Left colon (tissue), 2 donors: ENCODE results near the gene ATP1B1. TPM values are rescaled to one million over a fixed set of nuclear protein-coding genes. Genes with fewer than 3 reads are reported as not detected.

Source experiments
- ATAC-seq: fragments of 200-7000 bp; cut with Tn5 transposase; one replicate; pipeline ENCODE4 v1.9.1; 2020; ENCODE audit warnings: mild to moderate bottlenecking, moderate library complexity
- DNase-seq, 2 donors: peaks; one replicate each; pipeline ENCODE4 v3.0.0-alpha.2; 2020
- intact Hi-C, 2 donors: fragments of 100-400 bp; cut with DNase I in 1 of 2; cut with micrococcal nuclease in 1 of 2; formaldehyde crosslinking; loops; one replicate each; pipeline versions ENCODE4 v1.11.2 to v1.14.0; 2022; cut with DNase I, micrococcal nuclease
- total RNA-seq, 2 donors: library from RNA; stranded (reverse); fragmentation: NEBNext Ultra II Directional; extraction: Animal tissue kit (Norgen Biotek cat#: 25700); gene quantifications; one replicate each; pipeline ENCODE4 v1.2.1, GENCODE V29; 2021
- donor health status: DM: no; HTN: no; CAD: no.
- donor health status: DM: yes; HTN: yes; CAD: no.

The ATP1B1 gene
- total RNA-seq, 2 donors from 2014 or later: 697 to 795 TPM

GRCh38 chr1:169130683-169131082 is 24.2 kb downstream of the ATP1B1 start:
- no peak for ATAC-seq
- intact Hi-C loops: loop anchor here in 1 of 2 donors (10.0 kb wide), 1 partner anchor 526 kb away; no protein-coding TSS in a partner anchor
- no peak for DNase-seq

DNA sequence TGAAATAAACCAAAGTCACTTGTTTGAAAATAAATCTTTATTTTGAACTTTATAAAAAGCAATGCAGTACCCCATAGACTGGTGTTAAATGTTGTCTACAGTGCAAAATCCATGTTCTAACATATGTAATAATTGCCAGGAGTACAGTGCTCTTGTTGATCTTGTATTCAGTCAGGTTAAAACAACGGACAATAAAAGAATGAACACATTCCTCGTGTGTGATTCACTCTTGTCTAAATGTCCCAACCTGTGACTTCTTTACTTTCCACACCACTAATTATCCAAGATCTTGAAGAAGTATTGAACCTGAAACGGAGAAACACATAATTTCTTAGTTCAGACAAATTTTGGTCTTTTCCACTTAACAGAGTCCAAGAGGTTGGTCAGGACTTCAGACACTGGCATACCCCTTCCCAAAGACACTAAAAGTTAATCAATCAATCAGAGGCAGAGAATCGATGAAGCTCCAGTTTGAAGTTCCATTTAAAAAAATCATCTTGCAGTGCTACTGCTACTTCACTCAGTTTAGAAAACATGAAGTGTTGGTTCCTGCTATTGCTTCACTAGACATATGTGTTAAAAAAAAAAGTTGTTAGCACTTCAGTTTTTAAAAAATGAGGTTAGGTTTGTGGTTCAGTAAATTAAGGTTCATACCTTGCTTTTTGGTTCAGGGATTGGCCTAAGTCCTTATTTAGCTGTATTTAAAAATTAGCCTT is 26.2 kb downstream of the ATP1B1 start:
- ATAC-seq (peak; percentile 16), DNase-seq (no peak)
- intact Hi-C loops: loop anchor here in 1 of 2 donors (10.0 kb wide), 1 partner anchor 528 kb away; no protein-coding TSS in a partner anchor

GRCh38 chr1:169133228-169133576 is 26.7 kb downstream of the ATP1B1 start:
- no peak for ATAC-seq
- intact Hi-C loops: loop anchor here in 1 of 2 donors (10.0 kb wide), 1 partner anchor 528 kb away; no protein-coding TSS in a partner anchor
- no peak for DNase-seq

- DNase-seq (no peak), ATAC-seq (peak; percentile 32)
- intact Hi-C loops: loop anchor here in 1 of 2 donors (10.0 kb wide), 1 partner anchor 529 kb away; no protein-coding TSS in a partner anchor
These were observed 27.5 kb downstream of the ATP1B1 start for GRCh38 chr1:169133801-169134502.

DNA sequence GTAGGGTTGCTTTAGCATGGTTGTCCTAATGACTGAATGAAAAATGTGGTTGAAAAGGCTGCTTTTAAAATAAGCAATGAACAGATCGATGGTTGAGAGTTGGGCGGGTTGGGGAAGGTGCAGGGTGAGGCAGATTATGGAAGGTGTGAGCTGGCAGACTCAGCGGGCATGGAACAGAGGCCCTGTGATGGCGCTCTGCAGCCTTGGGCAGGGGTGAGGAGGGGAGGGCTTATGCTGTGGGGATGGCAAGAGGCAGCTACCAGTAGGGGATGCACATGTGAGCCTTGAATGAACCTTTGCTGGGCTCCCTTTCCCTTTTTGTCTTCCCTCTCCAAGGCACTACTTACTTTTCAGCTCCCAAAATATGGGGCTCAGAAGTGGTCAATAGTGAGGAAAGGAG is 30.9 kb downstream of the ATP1B1 start:
- DNase-seq (no peak), ATAC-seq (no peak)
- intact Hi-C loops: loop anchor here in 1 of 2 donors (10.0 kb wide), 1 partner anchor 533 kb away; no protein-coding TSS in a partner anchor

- ATAC-seq: no peak
- intact Hi-C loops: loop anchor here in 1 of 2 donors (10.0 kb wide), 1 partner anchor 534 kb away; no protein-coding TSS in a partner anchor
- DNase-seq: no peak
These were observed 32.6 kb downstream of the ATP1B1 start for GRCh38 chr1:169138866-169139670.

DNA sequence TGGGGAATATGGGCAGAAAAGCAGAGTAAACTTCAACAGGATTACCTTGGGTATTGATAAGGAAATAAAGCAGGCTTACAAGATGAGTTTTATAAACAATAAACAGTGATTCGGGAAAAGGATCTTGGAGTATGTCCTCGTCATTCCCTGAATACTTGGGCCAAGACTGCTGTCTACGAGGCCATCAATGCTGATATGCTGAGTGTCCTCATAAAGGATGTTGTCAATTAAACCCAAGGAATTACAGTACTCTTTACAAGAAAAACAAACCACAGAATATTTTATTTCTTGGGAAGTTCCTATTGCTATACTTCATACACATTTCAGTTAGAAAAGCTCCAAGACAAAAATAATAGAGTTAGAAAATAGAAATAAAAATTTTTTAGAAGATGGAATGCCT is 34.9 kb downstream of the ATP1B1 start:
- no peak for ATAC-seq

GRCh38 chr1:169142129-169142528 is 35.6 kb downstream of the ATP1B1 start:
- no peak for ATAC-seq
- no peak for DNase-seq
- intact Hi-C loops: no loop called here

More for the DNA sequence above, 34.9 kb downstream of the ATP1B1 start:
- no peak for DNase-seq
- intact Hi-C loops: no loop called here

- no peak for DNase-seq
- no peak for ATAC-seq
- intact Hi-C loops: no loop called here
These were observed 36.9 kb downstream of the ATP1B1 start for GRCh38 chr1:169143346-169143745.

GRCh38 chr1:169143984-169144383 is 37.5 kb downstream of the ATP1B1 start:
- intact Hi-C loops: no loop called here
- ATAC-seq (no peak), DNase-seq (no peak)

GRCh38 chr1:169144941-169145626 is 38.6 kb downstream of the ATP1B1 start:
- DNase-seq (no peak), ATAC-seq (no peak)
- intact Hi-C loops: no loop called here

- no peak for ATAC-seq
- DNase-seq: no peak
- intact Hi-C loops: no loop called here
These were observed 40.2 kb downstream of the ATP1B1 start for GRCh38 chr1:169146576-169147214.

DNA sequence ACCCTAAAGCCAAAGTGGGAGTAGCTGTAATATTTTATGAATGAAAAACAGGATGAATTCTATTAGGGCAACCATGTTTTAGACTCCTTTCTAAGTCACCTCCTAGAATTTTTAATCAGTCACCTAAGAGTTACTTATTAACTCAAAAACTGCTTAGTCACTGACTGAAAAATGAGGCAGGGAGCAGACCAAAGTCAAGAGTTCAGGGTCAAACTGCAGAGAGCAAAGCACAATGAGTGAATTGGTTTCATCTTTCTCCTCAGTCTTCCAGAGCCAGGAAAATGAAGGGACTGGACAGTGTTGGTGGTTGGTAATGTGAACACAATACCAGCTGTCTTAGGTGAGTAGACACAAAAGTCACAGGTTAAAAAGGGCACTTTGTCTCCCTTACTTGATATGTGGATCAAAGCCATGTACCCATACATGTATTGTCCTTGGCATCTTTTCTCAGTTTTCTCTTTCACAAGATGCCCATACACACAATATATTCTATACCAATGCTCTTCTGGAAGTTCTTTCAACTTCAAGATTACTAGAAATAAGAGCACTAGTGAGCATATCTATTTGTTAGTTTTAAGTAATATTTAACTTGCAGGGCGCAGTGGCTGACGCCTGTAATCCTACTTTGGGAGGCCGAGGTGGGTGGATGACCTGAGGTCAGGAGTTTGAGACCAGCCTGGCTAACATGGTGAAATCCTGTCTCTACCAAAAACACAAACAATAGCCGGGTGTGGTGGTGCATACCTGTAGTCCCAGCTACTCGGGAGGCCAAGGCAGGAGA is 42.2 kb downstream of the ATP1B1 start:
- DNase-seq (no peak), ATAC-seq (peak; percentile 78)
- intact Hi-C loops: no loop called here

- DNase-seq (no peak), ATAC-seq (no peak)
- intact Hi-C loops: no loop called here
These were observed 43.2 kb downstream of the ATP1B1 start for GRCh38 chr1:169149555-169150286.

GRCh38 chr1:169150641-169151337 is 44.3 kb downstream of the ATP1B1 start:
- DNase-seq (no peak), ATAC-seq (peak; percentile 87)
- intact Hi-C loops: no loop called here

- no peak for ATAC-seq
- intact Hi-C loops: no loop called here
- no peak for DNase-seq
These were observed 44.9 kb downstream of the ATP1B1 start for GRCh38 chr1:169151338-169151837.
